ENCODE measurements around the gene KY.

The KY gene

GRCh38 chr3:134650431-134651346 is at the start of gene KY:
KY (minus strand) TSS chr3:134651022; CDS start chr3:134650960, 62 bp downstream.
- no peak for TF ChIP-seq EP300 (IDR thresholded peaks at IDR 0.05; ENCODE audit: borderline replicate concordance)
- no peak for TF ChIP-seq EGR1 (IDR thresholded peaks at IDR 0.05)

- TF ChIP-seq YY1 (IDR thresholded peaks at IDR 0.05; ENCODE audit: low read depth) = no peak
- no peak for TF ChIP-seq CEBPB (IDR thresholded peaks at IDR 0.05)
- no peak for TF ChIP-seq RAD21 (IDR thresholded peaks at IDR 0.05; ENCODE audit: low read depth)
- TF ChIP-seq EGR1 (IDR thresholded peaks at IDR 0.05) = no peak
- TF ChIP-seq FOXM1 (IDR thresholded peaks at IDR 0.05; ENCODE audit: borderline replicate concordance, low read depth) = no peak
- no peak for TF ChIP-seq NFIC (IDR thresholded peaks at IDR 0.05)
- no peak for TF ChIP-seq TAF1 (IDR thresholded peaks at IDR 0.05; ENCODE audit: low read depth)
- no peak for TF ChIP-seq CREB1 (IDR thresholded peaks at IDR 0.05; ENCODE audit: low read depth)
- TF ChIP-seq EP300 (IDR thresholded peaks at IDR 0.05; ENCODE audit: borderline replicate concordance) = no peak
Measured at GRCh38 chr3:134699721-134700120, 48.9 kb upstream of the KY start.

- no peak for TF ChIP-seq CREB1 (IDR thresholded peaks at IDR 0.05; ENCODE audit: low read depth)
- TF ChIP-seq TAF1 (IDR thresholded peaks at IDR 0.05; ENCODE audit: low read depth) = no peak
- TF ChIP-seq RAD21 (IDR thresholded peaks at IDR 0.05; ENCODE audit: low read depth) = no peak
- TF ChIP-seq EGR1 (IDR thresholded peaks at IDR 0.05) = no peak
- TF ChIP-seq USF1 (IDR thresholded peaks at IDR 0.05) = no peak
- TF ChIP-seq MAX (IDR thresholded peaks at IDR 0.05) = no peak
- TF ChIP-seq REST (IDR thresholded peaks at IDR 0.05; ENCODE audit: low read depth) = no peak
- TF ChIP-seq ZBTB7A (IDR thresholded peaks at IDR 0.05; ENCODE audit: low read depth) = no peak
- TF ChIP-seq CEBPB (IDR thresholded peaks at IDR 0.05) = no peak
- TF ChIP-seq EP300 (IDR thresholded peaks at IDR 0.05; ENCODE audit: borderline replicate concordance) = no peak
- TF ChIP-seq TCF12 (IDR thresholded peaks at IDR 0.05; ENCODE audit: low read depth) = no peak
- no peak for TF ChIP-seq YY1 (IDR thresholded peaks at IDR 0.05; ENCODE audit: low read depth)
- no peak for TF ChIP-seq NFIC (IDR thresholded peaks at IDR 0.05)
- TF ChIP-seq FOXM1 (IDR thresholded peaks at IDR 0.05; ENCODE audit: borderline replicate concordance, low read depth) = no peak
Measured at GRCh38 chr3:134699141-134699711, 48.4 kb upstream of the KY start.

GRCh38 chr3:134697830-134698689 is 47.2 kb upstream of the KY start:
- TF ChIP-seq CREB1 (IDR thresholded peaks at IDR 0.05; ENCODE audit: low read depth) (no peak), MAX (IDR thresholded peaks at IDR 0.05) (no peak), TAF1 (IDR thresholded peaks at IDR 0.05; ENCODE audit: low read depth) (no peak), REST (IDR thresholded peaks at IDR 0.05; ENCODE audit: low read depth) (no peak), USF1 (IDR thresholded peaks at IDR 0.05) (no peak), CEBPB (IDR thresholded peaks at IDR 0.05) (no peak), TEAD4 (IDR thresholded peaks at IDR 0.05) (no peak), TCF12 (IDR thresholded peaks at IDR 0.05; ENCODE audit: low read depth) (no peak), ZBTB7A (IDR thresholded peaks at IDR 0.05; ENCODE audit: low read depth) (no peak), FOXM1 (IDR thresholded peaks at IDR 0.05; ENCODE audit: borderline replicate concordance, low read depth) (no peak), YY1 (IDR thresholded peaks at IDR 0.05; ENCODE audit: low read depth) (no peak), EGR1 (IDR thresholded peaks at IDR 0.05) (no peak), EP300 (IDR thresholded peaks at IDR 0.05; ENCODE audit: borderline replicate concordance) (no peak), RAD21 (IDR thresholded peaks at IDR 0.05; ENCODE audit: low read depth) (no peak), NFIC (IDR thresholded peaks at IDR 0.05) (no peak)

- TF ChIP-seq TEAD4 (IDR thresholded peaks at IDR 0.05) (no peak), MAX (IDR thresholded peaks at IDR 0.05) (no peak), RAD21 (IDR thresholded peaks at IDR 0.05; ENCODE audit: low read depth) (no peak), CREB1 (IDR thresholded peaks at IDR 0.05; ENCODE audit: low read depth) (no peak), TAF1 (IDR thresholded peaks at IDR 0.05; ENCODE audit: low read depth) (no peak), TCF12 (IDR thresholded peaks at IDR 0.05; ENCODE audit: low read depth) (no peak), YY1 (IDR thresholded peaks at IDR 0.05; ENCODE audit: low read depth) (no peak), EP300 (IDR thresholded peaks at IDR 0.05; ENCODE audit: borderline replicate concordance) (no peak)
Measured at GRCh38 chr3:134696155-134696554, 45.3 kb upstream of the KY start.

Measured in Ishikawa (cell line).